GM21381 (cell line): ENCODE results near the gene PLA2G4D.

ENCODE experiments used
- ATAC-seq: cut with Tn5 transposase; IDR thresholded peaks from one replicate; pipeline ENCODE4 v1.9.1; 2021; ENCODE audit warnings: mild to moderate bottlenecking, moderate library complexity; ENCODE audit not compliant: unreplicated experiment

PLA2G4D gene

DNA sequence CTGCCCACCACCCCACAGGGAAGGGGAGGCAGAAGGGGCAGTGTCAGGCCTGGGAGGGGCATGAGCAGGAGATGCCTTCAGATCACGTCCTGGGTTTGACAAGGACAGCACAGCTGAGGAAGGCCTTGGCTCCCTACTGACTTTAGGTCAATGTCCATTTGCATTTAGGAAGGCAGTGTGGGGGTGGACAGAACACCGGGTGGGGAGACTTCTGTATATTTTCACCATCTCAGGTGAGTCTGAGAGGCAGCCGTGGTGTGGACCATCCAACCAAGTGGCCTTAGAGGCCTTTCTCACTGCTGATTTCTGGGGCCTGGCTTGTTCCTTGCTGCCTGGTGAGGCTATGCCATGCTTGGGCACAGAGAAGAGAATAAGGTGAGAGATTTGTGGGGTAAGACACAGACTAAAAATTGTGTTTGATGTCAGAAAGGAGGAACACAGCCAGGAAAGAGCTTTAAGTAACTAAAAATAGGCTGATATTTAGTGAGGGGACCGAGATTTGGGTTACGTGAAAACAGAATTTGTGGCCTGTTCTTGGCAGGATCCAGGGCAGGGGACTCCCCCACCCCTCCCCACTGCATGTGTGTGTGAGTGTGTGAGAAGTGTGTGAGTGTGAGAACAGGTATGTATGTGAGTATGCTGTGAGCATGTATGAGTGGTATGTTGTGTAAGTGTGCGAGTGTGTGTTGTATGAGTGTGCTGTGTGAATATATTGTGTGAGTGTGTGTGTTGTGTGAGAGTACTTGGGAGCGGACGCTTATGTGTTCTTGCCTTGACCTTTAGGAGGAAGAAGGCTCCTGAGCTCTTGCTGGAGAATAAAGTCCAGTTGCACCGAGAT lies 61.8 kb downstream of the PLA2G4D start:
- no peak for ATAC-seq

DNA sequence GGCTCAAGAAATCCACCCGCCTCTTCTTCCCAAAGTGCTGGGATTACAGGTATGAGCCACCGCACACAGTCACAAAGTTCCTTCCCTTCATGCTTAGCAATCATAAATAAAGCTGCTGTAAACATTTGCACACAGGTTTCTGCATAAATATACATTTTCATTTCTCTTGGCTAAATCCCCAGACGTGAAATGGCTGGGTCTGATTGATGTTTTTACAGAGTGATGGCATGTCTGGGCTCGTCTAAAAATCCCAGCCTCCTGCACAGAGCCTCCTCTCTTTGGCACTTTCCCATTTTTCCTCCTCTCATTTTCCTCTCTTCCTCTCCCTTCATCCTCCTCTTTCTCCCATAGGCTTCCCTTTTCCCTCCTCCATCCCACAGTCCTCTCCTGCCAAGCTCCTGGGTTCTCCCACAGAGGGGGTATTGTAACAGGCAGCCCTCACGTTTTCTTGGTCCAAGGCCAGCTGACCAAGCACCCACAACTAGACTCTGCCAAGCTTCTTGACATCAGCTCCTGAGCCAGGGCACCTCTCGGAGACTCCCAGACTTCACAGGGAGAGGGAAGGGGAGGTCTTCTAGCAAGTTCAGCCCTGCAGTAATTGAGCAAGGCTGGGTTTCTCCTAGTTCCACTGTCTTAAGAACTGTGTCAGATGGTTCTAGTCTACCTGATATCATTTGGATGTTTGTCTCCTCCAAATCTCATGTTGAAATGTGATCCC lies 63.0 kb downstream of the PLA2G4D start:
- ATAC-seq: no peak

DNA sequence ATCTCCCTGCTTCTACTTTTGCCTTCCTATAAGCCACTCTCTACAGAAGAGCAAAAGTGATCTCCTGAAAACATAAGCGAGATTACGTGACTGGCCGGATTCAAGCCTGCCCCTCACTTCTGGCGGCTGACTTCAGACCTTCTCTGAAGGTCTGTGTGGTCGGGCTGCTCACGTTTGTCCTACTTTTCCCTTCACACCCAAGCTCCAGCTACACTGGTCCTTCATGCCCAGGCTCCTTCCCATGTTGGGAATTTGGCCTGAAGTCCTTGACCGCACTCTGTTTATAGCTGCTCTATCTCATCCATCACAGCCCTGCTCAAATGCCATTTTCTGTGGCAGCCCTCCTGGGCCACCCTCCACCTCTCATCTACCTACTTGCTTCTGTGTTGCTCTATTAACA lies 66.8 kb downstream of the PLA2G4D start:
- ATAC-seq: no peak

DNA sequence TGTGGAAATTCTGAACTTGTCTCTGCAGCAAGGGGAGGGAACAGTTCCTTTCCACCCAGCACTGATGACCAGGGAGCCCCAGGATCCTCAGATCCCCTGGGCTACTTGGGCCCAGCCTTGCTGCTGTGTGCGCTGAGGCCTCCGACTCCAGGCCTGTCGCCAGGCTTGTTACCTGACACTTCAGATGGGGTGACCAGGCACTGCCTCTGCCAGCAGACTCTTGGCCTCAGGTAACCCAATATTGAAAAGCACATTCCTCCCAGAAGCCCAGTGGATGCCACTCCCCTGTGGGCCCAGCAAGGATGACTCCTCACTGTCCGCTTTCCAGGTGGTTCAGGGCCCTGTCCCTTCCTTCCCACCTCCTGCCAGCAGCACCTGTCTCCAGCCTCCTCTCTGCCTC lies 70.1 kb downstream of the PLA2G4D start:
- no peak for ATAC-seq

DNA sequence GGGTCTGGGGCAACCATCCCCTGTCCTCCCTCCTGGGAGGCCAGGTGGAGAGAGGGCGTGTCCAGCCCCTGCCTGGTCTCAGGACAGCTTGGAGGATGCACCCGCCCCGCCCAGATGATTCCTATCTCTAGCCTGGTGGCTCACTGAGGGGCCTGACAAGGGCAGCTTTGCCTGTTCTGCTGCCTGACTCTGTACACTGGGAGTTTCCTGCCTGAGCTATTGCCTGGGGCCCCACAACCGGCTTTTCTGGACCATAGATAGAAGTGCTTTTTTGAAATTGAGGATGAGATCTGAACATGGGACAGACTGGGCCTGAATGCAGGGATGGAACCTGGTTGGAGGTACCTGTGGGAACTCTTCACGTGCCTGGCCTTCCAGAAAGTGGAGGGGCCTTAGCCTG lies 72.8 kb downstream of the PLA2G4D start:
- no peak for ATAC-seq

DNA sequence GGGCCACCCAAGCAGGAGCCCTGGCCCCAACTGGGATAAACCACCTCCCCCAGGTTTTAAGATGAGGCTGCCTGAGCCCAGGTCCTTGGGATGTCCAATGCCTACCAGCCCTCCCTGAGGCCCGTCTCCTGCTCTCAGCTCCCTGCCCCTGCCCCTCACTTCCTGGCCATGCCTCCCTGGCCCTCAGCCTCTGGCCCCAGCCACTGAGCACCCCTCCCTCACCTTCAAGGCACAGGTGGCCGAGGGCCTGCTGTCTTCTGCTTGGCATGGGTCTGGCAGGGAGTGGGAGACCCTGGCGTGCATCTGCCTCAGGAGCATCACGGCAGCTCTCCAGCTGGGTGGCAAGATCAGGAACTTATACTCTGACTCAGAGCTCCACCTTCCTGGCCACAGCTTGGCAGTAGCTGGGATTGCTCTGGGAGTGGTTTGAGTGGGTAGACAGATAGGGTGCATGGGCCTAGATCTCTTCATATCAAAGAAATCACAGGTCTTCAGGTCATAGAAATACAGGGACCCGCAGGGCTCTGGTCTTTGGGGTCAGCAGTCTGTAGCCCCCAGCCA lies 73.6 kb downstream of the PLA2G4D start, which contains the start of gene PLA2G4E:
Gene PLA2G4E (minus strand): TSS at position 330 of the 561 bp plus-strand sequence. CDS start 12 bp downstream, at position 318.
- ATAC-seq: no peak

DNA sequence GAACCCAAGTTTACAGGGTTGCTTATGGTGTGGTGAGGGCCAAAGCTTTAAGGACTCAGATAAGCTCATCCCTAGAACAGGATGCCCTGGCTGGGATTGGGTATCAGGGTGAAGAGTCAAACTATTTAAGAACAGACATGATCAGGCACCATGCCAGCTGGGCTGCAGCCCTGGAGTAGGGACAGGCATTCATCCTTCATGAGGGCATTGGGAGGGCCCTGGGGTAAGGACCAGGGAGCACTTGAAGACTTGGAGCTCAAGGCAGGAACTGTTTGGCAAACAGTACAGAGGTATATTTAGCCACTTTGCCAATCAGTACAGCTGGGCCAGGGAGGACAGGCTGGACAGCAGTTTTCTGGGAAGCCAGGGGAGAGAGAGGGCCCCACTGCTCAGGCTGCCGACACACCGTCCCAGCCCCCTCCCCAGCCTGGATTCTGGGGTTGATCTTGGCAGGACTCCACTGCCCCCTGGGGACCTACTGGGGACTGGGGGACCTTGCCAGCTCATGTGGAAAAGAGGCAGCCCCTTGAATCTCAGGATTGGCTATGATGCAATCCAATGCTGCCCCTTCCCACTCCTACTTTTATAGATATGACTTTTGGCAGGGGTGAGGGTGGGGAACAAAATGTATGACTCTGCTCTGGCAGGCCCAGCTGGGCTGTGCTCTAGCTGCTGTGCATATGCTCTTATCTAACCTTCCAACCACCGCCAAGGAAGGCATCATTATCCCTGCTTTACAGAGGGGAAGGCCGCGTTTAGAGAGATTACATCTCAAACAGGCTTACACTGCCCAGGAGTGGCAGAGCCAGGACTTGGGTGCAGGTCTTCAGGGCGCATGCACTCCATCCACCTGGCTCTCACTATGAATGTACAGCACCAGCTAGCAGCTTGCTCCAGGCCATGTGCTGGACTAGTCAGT lies 75.8 kb downstream of the PLA2G4D start:
- ATAC-seq: no peak
